Kidney capillary endothelial cell (primary cell): ENCODE data around the gene CASP2.

ENCODE experiments used
- DNase-seq: peaks from one replicate; pipeline ENCODE4 v3.0.0-alpha.2; 2018; ENCODE audit warnings: low spot score

Gene CASP2

DNA sequence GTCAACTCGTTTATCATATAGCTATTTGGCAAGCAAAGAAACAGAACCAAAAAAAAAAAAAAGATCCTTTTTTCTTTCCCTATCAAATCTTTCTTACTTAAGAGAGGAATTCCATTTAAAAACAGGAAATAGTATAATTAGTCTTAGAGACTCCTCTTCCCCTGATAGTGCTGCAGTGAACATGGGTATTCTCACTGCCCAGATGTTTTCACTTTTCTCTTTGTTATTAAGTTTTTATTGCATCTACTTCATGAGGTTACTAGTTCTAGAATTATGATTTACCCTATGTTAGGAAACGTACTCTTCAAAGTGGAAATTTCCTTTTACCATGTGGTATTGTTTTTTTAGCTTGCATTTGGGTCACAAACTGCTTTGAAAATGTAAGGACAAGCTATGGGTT, 8.5 kb downstream of the CASP2 start:
- no peak for DNase-seq

DNA sequence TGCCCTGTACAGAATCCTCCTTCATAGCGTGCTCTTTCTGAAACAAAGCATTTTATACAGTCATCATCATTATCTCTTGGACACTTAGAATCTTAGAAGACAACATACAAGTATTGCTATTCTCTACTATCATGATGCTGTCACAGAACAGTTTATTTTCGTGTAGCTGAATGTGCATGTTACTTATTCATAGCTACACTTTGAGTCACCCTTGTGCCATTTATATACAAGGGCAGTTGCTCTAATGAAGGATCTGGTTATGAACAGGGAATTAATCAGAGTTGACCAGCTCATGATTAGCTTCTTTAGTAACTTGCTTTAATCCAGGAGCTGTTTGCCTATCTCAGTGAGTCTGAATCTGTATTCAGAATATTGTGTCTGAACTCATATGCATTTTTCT, 11.2 kb downstream of the CASP2 start:
- DNase-seq: no peak

GRCh38 chr7:143299840-143300239, 11.7 kb downstream of the CASP2 start:
- no peak for DNase-seq

GRCh38 chr7:143300959-143301935, 13.1 kb downstream of the CASP2 start:
- DNase-seq: no peak

- DNase-seq: no peak
Measured at GRCh38 chr7:143303733-143304132, 15.6 kb downstream of the CASP2 start.

DNA sequence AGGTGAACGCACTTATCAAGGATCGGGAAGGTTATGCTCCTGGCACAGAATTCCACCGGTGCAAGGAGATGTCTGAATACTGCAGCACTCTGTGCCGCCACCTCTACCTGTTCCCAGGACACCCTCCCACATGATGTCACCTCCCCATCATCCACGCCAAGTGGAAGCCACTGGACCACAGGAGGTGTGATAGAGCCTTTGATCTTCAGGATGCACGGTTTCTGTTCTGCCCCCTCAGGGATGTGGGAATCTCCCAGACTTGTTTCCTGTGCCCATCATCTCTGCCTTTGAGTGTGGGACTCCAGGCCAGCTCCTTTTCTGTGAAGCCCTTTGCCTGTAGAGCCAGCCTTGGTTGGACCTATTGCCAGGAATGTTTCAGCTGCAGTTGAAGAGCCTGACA, 16.8 kb downstream of the CASP2 start:
- DNase-seq: no peak

GRCh38 chr7:143305423-143306070, 17.4 kb downstream of the CASP2 start:
- DNase-seq: peak; percentile 37

DNA sequence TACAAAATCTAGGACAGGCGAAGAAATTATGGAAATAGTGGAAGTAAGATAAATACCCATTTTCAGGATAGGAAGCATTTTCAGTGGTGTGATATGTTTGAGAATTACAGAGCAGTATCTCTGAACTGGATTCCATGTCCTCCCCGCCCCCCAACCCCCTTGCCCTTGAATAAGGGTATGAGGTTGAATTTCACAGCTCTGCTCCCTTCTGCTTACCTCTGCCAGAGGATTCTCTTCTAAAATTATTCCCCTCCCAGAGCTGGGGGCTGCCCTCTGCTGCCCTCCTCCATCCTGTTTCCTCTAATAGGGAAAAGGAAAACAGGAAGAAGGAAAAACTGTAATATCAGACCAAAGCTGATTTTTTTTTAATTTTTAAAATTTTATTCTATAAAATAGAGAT, 20.5 kb downstream of the CASP2 start:
- DNase-seq: no peak

GRCh38 chr7:143314127-143314526, 26.0 kb downstream of the CASP2 start:
- DNase-seq: no peak

GRCh38 chr7:143315776-143316175, 27.6 kb downstream of the CASP2 start, which contains the start of gene CLCN1:
CLCN1 (plus strand) TSS chr7:143316111; CDS start chr7:143316213, 102 bp downstream.
- DNase-seq: no peak

DNA sequence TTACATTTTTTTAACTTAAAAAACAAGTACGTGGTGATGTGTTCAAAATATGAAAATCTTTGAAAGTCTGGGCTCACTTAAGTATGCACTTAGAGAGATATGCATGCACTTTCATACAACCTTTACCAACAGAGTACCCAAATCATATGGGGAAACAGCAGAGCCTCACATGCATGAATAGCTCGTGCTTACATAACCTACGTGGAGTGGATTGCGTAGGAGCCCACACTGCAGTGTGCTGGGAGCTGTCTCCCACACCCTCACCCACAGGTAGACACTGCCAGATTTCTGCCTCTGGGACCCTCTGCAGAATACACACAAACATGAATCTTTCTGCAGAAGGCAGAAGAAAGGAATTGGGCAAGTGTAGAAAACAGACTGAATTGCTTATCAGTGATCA, 28.3 kb downstream of the CASP2 start:
- no peak for DNase-seq

GRCh38 chr7:143318661-143319060, 30.5 kb downstream of the CASP2 start:
- no peak for DNase-seq

DNA sequence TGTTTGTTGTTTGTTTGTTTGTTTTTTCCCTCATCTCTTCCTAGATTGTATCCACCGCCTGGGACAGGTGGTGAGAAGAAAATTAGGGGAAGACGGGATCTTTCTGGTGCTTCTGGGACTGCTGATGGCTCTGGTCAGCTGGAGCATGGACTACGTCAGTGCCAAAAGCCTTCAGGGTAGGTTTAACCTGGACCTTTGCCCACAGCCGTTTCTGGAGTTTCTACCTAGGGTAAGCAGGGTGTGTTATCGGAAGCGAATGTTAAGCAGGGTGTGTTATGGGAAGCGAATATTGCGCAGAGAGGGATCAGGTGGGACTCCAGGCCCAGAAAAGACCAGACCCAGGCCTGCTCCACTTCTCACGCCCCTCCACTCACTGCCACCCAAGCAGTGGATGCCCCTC, 32.5 kb downstream of the CASP2 start:
- DNase-seq: no peak

DNA sequence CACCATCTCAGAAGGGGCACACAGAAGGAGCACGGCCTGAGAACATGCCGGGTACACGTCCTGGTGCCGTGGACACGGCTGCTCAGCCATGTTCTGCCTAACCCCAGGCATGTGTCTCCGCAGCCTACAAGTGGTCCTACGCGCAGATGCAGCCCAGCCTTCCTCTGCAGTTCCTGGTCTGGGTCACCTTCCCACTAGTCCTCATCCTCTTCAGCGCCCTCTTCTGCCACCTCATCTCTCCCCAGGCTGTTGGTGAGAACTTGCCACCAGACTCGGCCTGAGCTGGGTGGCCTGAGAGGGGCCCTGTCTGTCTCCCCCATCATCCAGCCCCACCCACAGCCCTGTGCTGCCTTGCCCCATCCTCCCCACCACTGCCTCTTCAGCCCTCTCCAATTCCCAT, 33.1 kb downstream of the CASP2 start:
- DNase-seq: no peak

GRCh38 chr7:143321734-143322133, 33.6 kb downstream of the CASP2 start:
- no peak for DNase-seq

DNA sequence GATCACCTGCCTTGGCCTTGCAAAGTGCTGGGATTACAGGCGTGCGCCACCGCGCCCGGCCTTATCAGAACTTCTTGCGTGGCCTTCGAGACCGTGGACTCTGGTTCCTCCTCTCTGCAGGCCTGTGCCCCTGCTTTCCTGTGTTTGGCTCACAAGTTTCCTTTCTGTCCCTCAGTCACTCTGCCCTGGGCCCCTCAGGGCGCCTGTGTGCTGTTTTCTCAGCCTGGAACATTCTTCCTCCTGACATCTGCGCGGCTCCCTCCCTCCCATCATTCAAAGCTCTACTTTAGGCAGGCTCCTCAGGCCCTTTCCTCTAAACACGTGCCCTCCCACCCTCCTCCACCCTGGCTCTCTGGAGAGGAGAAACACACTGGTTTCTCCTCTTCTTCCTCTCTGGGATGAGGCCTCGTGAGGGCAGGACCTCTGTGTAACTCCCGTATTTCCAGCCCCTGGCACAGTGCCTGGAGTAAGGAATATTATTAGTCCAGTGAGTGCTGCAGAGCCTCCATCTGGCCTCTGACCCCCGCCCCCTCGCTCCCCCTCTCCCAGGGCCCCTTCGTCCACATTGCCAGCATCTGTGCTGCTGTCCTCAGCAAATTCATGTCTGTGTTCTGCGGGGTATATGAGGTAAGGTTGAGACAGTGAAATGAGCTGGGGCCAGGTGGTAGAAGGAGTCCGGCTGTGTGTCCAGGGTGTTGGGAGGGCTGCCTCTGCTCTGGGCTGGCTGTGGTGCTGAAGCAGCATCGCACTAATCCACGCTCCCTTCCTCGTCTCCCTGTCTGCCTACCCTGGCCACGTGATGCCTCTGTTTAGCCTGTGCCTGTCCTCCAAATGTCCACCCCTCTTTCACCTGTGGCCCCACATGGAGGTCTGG, 34.8 kb downstream of the CASP2 start:
- DNase-seq: no peak

GRCh38 chr7:143323653-143324052, 35.5 kb downstream of the CASP2 start:
- no peak for DNase-seq

DNA sequence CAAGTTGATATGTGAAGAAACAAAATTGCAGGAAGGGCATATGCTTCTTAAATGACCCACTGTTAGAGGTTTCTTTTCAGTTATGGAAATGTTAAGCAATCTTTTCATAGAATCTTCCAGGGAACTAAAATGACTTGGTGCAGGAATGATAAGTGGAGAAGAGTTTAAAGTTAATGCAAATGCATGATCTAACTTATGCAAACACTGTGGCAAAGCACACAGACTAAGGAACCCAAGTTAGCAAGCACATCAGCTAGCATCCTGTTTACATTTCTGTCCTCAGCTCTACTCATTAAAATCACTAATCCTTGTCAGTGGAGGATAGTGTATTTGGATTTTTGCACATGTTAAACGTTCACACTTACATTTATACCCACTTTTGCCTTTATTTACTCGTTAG, 37.1 kb downstream of the CASP2 start:
- no peak for DNase-seq

DNA sequence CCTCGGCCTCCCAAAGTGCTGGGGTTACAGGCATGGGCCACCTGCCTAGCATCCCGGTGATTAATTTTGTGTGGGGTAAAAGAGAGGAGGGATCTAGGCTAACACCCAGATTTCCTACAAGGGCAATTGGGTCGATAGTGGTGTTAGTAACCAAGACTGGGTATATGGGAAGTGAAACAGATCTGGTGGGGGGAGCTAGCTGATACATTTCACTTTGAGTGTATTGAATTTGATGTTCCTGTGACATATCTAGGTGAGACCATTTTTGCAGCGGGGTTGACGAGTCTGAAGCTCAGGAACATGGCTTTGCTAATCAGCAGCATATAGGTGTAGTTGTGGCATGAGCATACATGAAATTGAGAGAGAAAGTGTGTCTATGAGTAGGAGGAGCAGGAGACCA, 39.8 kb downstream of the CASP2 start:
- no peak for DNase-seq

GRCh38 chr7:143329471-143330170, 41.5 kb downstream of the CASP2 start:
- no peak for DNase-seq

- DNase-seq: no peak
Measured at GRCh38 chr7:143331179-143331801, 43.1 kb downstream of the CASP2 start.
